GM12865 (cell line): ENCODE results near the gene IFNGR1.
A peak's percentile ranks its signal among the peaks of the same experiment; 100 is the strongest.

Experiments used
- DNase-seq: peaks from one replicate; pipeline ENCODE4 v3.0.0; 2010; ENCODE audit warnings: low read depth
- H3K4me3 ChIP-seq: 2 replicates; pipeline ENCODE4 v1.5.1; 2011; ENCODE audit warnings: mild to moderate bottlenecking, low read depth, low read length, control low read depth
- CTCF ChIP-seq: IDR thresholded peaks from 2 replicates; pipeline ENCODE4 v1.5.1; 2011; ENCODE audit warnings: low read length, control low read depth, low read depth, inconsistent platforms; ENCODE audit not compliant: insufficient read depth; ENCODE audit errors: missing control alignments

IFNGR1 gene

GRCh38 chr6:137203256-137203655 is 15.9 kb downstream of the IFNGR1 start:
- DNase-seq, result no peak
- no peak overlapping the region for H3K4me3 ChIP-seq
- TF ChIP-seq CTCF, result no peak

GRCh38 chr6:137202078-137202477 is 17.1 kb downstream of the IFNGR1 start:
- DNase-seq, result peak; percentile 67
- no peak overlapping the region for H3K4me3 ChIP-seq
- peak; percentile 52 for TF ChIP-seq CTCF

DNA sequence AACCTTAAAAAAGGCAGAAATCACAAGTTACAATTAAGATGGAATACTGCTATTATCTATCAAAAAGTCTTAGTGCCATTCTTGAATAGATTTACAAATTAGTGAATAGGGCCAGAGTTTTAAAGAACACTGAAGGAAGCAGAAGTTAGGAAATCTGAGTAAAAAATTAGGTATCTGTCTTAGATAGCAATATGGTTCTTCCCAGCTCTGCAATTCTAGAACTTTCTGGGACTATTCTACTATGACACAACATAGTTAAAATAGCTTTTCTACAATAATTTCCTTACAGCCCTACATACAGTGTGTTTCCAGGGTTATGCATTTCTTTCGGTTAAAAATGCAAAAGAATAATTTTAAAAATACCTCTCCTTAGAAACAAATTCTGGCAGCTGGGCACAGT is 18.2 kb downstream of the IFNGR1 start:
- TF ChIP-seq CTCF, result no peak
- no peak for DNase-seq
- no peak overlapping the region for H3K4me3 ChIP-seq

- TF ChIP-seq CTCF, result no peak
- H3K4me3 ChIP-seq, result no peak overlapping the region
- no peak for DNase-seq
These were observed 18.9 kb downstream of the IFNGR1 start for GRCh38 chr6:137200288-137200687.

DNA sequence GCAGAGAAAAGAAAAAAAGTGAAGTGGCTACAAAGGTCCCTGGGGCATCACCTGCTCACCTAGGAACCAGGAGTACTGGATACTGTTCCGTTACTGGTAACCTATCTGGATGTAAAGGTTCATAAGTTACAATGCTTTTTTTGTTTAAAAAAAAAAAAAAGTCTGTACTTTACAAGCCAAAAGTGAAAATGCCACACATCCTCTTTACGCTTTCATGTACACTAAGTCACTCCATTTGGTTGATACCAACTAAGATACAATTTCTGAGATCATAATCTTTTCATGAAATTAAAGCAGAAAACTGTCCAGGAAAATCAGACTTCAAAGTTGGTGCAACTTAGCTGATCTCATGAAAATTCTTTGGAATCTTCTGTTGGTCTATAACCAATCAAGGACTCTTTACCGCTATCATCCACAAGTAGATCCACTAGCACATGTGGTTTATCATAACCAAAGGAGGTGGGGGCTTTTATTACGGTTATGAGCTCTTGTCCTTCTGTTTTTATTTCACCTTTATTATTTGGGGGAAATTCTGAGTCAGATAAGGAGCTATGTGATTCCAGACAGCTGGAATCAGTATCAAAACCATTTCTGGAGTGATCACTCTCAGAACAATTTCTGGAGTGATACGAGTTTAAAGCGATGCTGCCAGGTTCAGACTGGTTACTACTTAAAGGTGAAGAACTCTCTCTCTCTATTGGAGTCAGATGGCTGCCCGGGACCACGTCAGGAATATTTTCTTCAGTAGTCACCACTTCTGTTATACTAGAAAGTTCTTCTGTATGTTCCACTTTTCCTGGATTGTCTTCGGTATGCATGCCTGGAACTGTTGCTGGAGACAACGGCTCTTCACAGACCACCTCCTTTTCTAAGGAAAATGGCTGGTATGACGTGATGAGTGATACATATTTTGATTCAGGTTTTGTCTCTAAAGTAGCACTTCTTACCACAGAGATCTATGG is 21.2 kb downstream of the IFNGR1 start:
- no peak for TF ChIP-seq CTCF
- H3K4me3 ChIP-seq, result no peak overlapping the region
- DNase-seq, result no peak

GRCh38 chr6:137193256-137194070 is 25.7 kb downstream of the IFNGR1 start:
- no peak overlapping the region for H3K4me3 ChIP-seq
- no peak for TF ChIP-seq CTCF
- DNase-seq, result no peak
